ENCODE results near the gene PPP4R1.

Gene PPP4R1

GRCh38 chr18:9539938-9540337 lies 74.4 kb downstream of the PPP4R1 start:
- no peak for DNase-seq

GRCh38 chr18:9539283-9539682 lies 75.1 kb downstream of the PPP4R1 start:
- DNase-seq: no peak

DNA sequence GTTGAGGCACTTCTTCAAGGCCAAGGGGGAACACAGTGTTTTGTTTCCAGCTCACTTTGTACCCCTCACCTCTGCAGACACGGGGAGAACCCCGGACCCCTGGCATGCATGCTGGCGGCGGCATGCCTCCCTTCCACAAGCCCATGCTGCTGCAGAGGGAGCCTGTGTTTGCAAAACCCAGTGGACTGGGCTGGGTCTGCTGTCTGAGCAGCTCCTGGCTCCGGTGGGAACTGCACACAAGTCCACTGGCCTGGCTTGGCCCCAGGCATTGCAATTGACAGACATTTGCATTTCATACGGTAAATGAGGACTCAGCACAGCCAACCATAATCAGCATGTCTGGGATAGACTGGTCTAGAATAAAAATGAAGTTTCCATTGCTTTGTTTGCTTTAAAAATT lies 76.7 kb downstream of the PPP4R1 start:
- DNase-seq: no peak

DNA sequence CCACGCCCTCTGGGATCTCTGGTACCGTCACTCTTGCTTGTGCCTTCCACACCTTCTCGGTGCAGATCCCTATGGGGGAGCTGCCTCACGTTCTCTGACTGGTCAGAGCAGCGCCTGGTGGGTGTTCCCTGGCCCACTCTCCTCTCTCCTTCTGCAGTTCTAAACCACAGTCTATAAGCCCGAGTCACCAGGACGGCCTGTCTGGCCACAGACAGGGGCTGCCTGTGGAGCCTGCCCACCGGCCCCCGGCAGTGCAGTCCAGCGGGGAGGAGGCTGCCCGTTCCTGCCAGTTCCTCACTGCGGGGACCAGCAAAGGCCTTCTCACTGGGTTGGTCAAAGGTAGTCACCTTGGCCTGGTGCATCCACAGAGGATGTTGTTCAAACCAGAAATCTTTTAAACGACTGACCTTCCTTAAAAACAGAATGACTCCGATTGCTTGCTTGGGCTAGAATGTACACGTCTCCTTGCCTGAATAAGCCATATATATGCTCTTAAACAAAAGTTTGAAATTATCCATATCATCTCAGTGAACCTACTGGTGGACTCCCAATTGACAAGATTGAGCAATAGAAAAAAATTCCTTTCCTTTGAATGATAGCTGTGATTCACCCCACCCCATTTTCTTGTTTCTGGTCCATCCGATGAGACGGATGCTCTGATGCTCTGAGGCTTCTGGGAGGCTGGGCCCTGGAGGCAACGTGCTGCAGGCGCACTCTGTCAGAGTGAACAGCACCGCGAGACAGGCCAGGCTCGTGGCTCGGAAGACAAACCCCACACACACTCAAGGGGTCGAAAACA lies 77.8 kb downstream of the PPP4R1 start:
- no peak for DNase-seq

DNA sequence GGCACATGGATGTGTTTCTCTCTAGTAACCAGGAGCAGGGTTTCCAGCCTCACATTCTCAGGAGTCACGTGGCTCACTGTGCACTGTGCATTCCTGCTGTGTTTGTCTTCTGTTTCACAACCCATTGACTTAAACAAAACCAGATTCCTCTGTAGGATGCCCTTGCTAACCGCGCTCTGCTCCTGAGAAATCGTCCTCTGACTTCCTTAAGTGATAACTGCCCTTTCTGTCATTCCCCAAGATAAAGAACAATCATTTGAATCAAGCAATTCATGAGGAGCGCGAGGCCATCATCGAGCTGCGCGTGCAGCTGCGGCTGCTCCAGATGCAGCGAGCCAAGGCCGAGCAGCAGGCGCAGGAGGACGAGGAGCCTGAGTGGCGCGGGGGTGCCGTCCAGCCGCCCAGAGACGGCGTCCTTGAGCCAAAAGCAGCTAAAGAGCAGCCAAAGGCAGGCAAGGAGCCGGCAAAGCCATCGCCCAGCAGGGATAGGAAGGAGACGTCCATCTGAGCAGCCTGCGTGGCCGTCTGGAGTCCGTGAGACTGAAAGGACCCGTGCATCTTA lies 78.8 kb downstream of the PPP4R1 start:
- DNase-seq: no peak

DNA sequence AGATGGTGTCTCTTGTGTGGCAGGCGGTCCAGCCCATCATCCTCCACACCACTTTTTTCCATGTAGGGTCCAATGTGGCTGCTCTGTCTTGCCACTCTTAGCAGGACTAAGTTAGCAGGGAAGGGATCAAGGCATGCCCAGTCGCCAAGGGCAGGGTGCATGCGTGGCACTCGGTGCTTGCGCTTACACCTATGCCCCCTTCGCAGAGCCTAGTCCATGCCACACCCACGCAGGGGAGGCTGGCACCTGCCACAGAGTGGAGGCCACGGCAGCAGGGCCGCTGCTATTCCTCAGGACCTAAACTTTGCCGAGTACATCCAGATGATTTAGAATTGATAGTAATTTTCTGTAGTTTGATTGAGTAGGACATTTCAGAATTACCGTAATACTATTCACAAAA lies 79.5 kb downstream of the PPP4R1 start:
- no peak for DNase-seq

DNA sequence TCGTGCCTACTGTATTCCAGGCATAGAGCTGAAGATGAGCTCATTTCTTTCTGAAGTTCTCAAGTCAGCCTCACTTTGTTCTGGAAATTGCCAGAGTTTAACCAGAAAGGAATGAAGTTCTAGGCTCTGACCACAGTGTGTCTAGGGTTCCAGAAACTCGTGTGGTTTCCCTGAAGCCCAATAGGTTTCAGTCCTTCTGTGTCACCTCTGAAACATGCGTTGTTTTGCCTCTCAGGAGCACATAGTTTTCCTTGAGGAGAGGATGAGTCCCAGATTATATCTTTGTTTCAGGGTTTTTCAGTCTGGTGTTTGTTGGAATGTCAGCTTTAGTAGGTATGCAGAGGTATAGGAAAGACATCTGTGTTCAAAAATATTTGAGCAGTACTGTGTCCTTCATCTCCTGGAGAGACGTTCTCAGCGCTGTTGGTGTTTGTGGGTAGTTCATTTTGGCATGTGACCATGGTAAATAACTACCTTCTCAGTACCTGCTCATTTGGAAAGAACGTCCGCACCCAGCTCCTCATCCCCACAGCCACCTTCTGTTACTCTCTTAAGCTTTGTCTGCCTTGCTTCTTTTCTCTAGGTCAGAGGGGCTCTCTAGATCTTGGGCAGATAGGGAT lies 82.5 kb downstream of the PPP4R1 start:
- DNase-seq: no peak

DNA sequence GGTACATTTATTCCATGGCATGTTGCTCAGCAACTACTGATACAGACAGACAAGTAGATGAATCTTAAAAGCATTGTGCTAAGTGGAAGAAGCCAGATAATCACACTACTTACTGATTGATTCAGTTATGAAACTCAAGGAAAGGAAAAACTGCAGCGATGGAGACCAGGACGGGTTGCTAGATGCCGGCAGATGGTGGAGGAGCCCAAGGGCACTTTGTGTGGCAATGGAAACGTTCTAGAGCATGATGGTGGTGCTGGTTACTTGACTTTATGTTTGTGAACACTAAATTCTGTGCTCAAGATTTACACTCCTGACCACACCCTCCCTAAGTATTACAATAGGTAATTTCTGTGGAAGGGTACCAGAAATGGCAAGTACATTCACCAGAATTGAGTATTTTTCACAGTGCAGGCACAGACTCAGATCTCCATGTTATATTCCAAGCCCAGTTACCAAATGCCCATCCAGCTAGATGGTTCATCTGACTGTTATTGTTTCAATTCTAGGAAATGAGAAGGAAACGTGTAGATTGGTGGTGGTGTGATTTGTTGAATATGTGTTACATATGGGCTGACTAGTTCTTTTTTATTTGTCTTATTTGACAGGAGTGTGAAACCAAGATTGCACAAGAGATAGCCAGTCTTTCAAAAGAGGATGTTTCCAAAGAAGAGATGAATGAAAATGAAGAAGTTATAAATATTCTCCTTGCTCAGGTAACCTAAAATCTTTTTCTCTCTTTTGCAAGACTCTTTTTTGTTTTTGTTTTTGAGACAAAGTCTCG lies 83.9 kb downstream of the PPP4R1 start:
- DNase-seq: no peak

DNA sequence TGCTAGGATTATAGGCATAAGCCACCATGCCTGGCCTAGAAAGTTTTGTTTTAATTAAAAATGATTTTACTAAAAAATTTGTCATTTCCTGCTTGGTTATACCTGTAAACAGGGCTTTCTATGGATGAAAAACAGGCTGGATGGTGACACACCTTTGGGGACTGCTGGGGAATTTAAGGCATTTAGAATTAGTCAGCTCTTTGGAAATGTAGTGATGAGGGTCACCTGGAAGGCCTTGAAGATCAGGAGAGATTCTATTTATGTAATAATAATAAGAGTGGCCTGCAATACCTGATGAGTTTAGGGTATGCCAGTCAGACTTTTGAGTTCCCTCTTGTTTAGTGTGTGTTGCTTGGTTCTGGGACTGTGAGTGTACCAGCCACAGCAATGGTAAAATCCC lies 87.9 kb downstream of the PPP4R1 start:
- no peak for DNase-seq

- DNase-seq: no peak
These were observed 91.4 kb downstream of the PPP4R1 start for GRCh38 chr18:9522952-9523351.

- DNase-seq: no peak
These were observed 92.6 kb downstream of the PPP4R1 start for GRCh38 chr18:9521770-9522169.

DNA sequence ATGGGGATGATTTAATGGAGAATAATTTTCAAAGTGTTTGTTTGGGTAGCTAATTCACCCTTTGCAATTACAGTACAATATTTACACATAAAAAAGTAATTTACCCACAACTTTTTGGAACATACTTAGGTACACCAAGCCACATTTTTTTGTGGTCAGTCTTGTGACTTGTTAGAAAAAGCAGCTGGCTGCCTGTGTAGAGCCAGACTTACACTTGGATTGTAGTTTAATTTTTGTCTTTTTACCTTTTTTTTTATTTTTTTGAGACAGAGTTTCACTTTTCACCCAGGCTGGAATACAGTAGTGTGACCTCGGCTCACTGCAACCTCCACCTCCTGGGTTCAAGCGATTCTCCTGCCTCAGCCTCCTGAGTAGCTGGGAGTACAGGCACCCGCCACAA lies 93.7 kb downstream of the PPP4R1 start:
- DNase-seq: no peak

GRCh38 chr18:9519399-9519798 lies 95.0 kb downstream of the PPP4R1 start:
- no peak for DNase-seq

DNA sequence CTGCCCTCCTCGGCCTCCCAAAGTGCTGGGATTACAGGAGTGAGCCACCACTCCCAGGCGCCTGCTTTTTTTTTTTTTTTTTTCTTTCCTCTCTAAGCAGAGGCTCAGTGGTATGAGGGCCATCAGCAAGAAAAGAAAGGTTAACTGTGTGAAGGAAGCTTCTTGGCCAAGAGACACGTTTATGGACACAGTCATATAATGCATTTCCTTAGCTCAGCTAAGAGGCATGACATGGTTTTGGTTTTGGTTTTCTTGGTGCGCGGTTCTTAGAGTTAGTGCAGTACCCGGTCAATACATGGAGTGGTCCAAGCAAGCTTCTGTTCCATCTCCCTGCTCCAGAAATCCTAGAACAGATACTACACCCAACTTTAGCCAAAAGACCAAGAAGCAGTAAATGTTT lies 96.5 kb downstream of the PPP4R1 start:
- DNase-seq: no peak

DNA sequence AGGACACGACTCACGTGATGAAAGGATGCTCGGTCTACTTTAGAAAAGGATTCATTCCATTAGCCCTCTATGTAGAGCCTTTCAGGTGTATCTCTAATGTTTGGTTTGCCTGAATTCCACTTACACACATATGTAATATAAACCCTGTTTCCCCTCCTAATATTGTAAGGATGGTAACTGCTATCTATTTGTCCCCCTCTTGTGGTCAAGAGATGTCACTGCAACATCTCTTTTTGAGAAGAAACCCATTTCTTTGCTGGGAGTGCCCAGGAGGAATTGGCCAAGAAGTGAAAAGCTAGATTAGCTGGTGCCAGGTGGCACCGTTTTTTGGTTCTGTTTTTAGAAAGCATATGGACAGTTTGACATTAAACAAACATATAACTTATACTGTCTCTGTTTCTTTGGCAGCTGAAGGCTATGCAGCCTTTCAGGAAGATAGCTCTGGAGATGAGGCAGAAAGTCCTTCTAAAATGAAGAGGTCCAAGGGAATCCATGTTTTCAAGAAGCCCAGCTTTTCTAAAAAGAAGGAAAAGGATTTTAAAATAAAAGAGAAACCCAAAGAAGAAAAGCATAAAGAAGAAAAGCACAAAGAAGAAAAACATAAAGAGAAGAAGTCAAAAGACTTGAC lies 97.8 kb downstream of the PPP4R1 start:
- DNase-seq: peak; percentile 4

DNA sequence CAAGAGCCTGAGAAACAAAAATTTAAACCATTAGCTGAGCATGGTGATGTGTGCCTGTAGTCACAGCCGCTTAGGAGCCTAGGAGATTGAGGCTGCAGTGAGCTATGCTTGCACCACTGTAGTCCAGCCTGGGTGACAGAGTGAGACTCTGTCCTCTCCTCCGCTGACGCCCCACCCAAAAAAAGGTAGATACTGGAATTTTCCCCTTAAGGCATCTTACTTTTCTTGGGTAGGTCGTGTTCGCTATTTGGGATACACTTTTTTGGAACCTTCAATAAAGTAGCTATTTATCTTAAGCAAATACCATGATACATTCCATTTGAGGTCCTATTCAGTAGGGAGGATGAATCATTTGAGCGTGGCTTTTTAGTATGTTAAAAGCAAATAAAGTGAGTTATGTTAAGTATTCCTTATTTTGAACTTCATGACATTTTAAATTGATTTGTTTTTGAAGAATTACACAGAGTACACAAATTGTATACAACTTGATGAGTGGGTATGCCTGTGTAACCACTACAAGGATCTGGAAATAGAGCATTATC lies 100.3 kb downstream of the PPP4R1 start:
- no peak for DNase-seq

DNA sequence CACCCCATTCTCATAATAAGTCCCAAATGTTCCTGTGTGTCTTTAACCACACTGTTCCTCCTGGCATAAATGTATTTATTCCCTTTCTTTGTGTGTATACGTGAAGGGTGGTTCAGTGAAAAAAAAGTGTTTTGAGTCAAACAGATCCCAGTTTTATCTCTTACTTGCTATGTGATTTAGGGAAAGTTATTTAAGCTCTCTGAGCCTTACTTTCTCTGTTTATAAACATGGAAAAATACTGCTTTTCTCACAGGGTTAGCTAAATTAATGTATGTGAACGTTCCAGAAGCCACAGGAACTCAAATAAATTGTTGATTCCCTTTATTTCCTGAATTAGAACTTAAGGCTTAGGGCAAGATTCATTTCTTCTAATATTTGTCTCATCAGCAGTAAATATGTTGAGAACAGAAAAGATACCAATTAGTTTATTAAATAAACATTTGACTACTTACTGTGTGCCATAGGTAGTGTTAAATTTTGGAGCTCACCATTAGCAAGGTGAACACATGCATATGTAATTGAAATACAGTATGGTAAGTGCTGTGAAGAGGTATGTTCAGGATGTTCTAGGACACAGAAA lies 105.8 kb downstream of the PPP4R1 start:
- DNase-seq: no peak

- DNase-seq: no peak
These were observed 106.7 kb downstream of the PPP4R1 start for GRCh38 chr18:9507565-9508088.

DNA sequence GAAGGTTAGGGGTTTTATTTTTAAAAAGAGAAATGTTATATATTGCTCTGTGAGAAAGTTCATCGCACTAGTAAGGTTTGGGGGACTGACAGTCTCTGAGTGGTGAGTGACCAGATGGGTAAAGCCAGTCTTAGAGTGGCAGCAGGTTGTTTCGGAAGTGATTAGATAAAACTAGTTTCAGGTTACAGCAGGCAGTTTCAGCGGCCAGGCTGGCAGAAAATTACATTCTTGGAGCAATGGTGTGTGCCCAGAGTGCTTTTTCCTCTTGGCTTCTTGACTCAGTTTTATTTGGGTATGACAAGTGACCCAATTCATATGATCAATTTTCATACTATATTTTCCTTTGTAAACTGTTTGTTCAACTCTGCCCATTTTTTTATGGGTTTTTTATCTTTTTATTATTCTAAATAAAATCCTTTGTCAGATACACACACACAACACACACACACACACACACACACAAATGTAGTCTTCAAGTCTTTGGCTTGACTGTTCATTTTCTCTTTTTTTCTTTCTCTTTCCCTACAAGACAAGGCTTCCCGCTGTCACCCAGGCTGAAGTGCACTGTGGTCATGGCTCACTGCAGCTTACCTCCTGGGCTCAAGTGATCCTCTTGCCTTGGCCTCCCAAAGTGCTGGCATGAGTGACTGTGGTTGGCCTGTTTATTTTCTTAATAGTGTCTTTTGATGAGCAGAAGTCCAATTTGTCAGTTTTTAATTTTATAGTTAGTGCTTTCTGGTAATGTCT lies 108.1 kb downstream of the PPP4R1 start:
- no peak for DNase-seq

Data from CD4-positive, alpha-beta T cell treated with Interleukin-6 for 4 hours (primary cell).